ENCODE measurements around the gene TFB1M. TPM values are rescaled to one million over a fixed set of nuclear protein-coding genes. Genes with fewer than 3 reads are reported as not detected.
"Not testable (repeated sequence)": the region's sequence is repeated elsewhere in the genome, so short reads cannot be mapped to it uniquely, and the experiment has no call there.

The TFB1M gene
- polyA plus RNA-seq, 3 donors = 16.0 to 18.8 (median 17.0) TPM

GRCh38 chr6:155245193-155245592 lies 69.1 kb downstream of the TFB1M start:
- no peak for DNase-seq (ENCODE audit: low read depth in 3 of 3, low spot score in 2 of 3)

DNA sequence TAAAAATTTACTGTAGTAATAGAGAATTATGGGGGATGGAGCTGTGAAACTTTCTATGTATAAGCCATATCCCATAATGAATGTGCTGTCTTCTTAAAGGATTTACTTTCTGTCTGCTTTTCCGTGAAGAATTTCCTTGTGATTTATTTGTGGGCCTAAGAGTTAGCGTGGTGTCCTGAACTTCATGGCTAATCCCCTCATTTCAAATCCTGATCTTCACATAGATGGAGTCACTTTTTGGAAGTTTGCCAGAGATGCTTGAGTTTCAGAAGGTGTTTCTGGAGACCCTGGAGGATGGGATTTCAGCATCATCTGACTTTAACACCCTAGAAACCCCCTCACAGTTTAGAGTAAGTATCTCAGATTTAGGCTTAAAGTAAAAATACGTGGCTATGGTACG lies 69.8 kb downstream of the TFB1M start:
- DNase-seq (ENCODE audit: low read depth in 3 of 3, low spot score in 2 of 3) = no peak

DNA sequence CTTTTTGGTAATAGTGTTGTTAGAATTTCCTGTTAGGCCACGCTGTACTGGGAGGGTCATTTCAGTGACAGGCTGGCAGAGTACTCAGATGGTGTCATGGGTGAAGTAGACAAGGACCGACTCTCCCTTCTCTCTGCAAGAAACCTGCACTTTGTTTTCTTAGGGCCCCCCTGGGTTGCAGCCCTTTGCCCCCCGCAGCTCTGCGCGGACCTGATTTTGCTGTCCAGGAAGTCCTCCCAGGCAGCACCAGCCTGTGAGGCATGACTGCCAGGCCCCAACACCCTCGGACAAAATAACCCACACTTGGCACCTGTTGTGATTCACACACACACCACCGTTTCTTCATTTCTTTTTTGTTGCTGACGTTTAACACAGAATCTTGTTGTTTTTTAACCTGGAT lies 72.3 kb downstream of the TFB1M start:
- DNase-seq (ENCODE audit: low read depth in 3 of 3, low spot score in 2 of 3) = no peak

DNA sequence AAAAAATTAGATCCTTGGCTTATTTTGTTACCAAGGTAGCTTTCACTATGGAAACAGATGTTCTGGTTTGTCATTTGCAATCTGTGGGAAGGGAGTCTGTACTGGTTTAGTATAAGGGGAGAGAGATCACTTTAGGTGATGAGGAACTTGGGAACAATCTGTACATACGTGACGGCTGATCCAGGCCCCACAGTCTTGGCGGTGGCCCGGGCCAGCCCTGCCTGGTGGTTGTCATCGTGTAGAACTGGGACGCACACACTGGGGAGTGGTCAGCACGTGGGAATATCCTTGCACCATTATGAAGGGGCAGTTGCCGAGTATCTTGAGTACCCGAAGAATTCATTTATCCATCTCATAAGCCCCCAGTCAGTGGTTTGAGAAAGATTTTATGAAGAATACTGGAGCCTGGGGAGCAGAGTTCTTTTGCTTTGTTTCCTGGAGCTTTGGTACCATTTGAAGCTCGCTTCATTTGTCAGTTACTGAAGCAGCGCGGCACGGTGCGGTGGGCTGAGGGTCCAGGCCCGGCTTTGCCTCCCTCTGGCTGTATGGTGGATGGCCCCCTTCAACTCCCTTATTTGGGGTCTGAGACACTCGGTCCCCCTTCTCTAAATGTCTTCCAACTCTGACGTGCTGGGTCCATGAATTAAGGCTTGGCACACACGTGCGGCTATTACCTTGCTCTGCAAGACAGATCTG lies 73.2 kb downstream of the TFB1M start:
- no peak for DNase-seq (ENCODE audit: low read depth in 3 of 3, low spot score in 2 of 3)

- no peak for DNase-seq (ENCODE audit: low read depth in 3 of 3, low spot score in 2 of 3)
Measured at GRCh38 chr6:155237613-155238012, 76.7 kb downstream of the TFB1M start.

GRCh38 chr6:155235087-155235486 lies 79.2 kb downstream of the TFB1M start:
- DNase-seq (ENCODE audit: low read depth in 3 of 3, low spot score in 2 of 3) = no peak

DNA sequence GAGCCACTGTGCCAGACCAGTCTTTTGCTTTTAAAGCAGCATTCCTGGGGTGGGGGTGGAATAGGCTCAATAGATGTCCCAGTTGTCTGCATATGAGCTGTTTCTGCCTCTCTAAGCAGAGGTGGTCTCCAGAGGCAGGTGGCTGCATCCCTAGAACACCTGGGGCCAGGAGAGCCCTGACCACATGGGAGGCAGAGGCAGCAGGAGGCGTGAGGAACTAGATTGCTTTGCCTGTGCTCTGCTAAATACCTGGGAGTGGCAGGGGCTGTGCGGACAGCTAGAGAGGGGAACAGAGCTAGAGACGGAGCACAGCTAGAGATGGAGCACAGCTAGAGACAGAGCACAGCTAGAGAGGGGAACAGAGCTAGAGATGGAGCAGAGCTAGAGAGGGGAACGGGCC lies 79.6 kb downstream of the TFB1M start:
- DNase-seq (ENCODE audit: low read depth in 3 of 3, low spot score in 2 of 3) = no peak

GRCh38 chr6:155234167-155234566 lies 80.1 kb downstream of the TFB1M start:
- no peak for DNase-seq (ENCODE audit: low read depth in 3 of 3, low spot score in 2 of 3)

DNA sequence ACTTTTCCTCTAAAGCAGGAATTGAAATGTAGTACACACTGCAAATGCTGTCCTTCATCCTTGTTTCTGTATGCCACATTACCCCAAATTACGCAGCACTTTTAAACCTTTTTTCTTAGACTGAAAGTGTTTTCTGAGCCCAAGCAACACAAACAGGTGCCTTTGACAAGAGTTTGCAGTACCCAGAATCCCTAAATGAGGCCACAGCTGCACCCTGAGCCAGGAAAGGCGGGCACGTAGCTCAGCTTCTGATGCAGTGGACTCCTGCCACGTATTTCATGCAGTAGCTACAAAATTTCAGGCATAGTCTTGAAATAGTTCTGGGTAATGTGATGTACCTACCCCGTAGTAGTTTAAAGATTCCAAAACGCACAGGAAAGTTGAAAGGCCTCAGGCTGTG lies 81.4 kb downstream of the TFB1M start:
- DNase-seq (ENCODE audit: low read depth in 3 of 3, low spot score in 2 of 3) = no peak

GRCh38 chr6:155230975-155231374 lies 83.3 kb downstream of the TFB1M start:
- DNase-seq (ENCODE audit: low read depth in 3 of 3, low spot score in 2 of 3) = not testable (repeated sequence)

GRCh38 chr6:155228546-155229166 lies 85.6 kb downstream of the TFB1M start:
- no peak for DNase-seq (ENCODE audit: low read depth in 3 of 3, low spot score in 2 of 3)

DNA sequence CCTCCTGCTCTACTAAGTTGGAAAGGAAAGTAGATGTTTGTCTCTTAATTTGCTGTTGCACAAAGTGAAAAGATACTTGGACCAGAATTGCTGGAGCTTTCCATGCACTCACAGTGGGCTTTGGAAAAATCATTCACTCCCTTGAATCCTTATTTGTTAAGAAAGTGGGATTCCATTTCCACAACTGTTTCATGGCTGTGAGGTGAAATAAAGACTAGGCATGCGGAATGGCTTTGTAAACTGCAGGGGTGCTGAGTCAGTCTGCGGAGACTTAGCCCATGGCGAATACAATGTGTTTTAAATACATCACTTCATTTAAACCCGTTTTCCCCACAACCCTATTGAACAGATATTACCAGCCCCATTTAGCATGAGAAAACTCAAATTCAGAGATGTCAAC lies 87.2 kb downstream of the TFB1M start:
- no peak for DNase-seq (ENCODE audit: low read depth in 3 of 3, low spot score in 2 of 3)

DNA sequence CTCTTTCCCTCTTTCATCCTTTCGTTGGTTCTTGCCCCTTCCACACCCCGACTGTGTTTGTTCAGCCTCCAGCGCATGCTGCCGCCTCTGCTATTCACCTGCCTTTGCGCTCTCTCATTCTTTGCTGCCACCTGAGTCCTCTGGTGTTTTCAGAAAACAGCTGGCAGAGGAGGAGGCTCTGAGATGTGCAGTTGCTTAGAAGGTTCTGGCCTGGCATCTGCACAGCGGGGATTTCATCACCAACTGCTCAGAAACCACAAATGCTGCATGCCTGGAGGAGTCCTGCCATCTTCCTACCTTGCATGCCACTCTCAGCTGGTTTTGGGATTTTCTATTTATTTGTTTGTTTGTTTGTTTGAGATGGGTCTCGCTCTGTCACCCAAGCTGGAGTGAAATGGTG lies 89.7 kb downstream of the TFB1M start:
- no peak for DNase-seq (ENCODE audit: low read depth in 3 of 3, low spot score in 2 of 3)

DNA sequence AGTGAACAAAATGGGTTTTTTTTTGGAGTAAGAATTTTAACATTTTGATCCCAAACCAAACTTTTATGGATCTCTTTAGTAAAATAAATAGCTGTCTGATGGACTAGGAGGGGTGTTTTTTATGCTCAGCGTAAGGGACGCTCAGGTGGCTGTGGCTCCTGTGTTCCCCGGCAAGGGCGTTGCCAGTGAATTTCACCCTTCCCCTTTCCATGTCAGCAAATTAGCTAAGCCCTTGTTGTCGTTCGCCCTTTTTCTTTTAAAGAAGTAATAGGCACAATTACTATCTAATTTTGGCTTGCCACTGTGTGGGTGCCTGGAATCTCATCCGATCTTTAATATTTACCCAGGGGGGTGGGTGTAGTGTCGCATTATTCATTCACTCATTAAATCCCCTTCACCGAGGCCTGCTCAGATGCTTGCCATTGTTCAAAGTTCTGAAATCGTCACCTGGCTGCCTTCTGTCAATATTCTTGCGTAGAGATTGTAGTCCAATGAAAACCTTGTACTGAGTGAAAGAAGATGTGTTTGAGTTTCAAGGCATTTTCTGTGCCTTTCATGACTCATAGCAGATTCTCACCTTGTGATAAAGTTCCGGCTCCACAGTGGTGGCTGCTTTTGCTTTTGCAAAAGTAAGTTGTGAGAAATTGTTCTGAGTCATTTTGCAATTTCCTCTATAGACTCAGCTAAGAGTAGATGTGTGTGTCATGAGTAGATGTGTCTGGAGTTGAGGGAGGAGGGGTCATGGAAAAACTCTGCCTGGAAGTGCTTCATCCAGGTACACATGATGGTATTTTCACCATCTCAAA lies 90.4 kb downstream of the TFB1M start:
- no peak for DNase-seq (ENCODE audit: low read depth in 3 of 3, low spot score in 2 of 3)

DNA sequence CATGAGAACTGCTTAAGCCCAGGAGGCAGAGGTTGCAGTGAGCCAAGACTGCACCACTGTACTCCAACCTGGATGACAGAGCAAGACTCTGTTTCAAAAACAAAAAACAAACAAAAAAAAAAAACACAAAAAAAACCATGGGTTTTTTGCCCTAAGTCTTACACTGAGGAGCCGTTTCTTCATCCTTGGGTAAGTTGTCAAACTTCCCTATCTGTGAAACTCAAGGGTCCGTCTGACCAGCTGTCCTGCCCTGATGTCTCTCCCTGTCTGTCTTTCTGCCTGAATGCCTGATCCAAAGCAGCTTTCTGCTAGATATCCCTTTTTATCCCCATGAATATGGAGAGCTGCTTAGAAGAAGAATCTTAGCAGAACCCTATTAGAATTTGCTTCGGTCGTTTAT lies 91.8 kb downstream of the TFB1M start:
- no peak for DNase-seq (ENCODE audit: low read depth in 3 of 3, low spot score in 2 of 3)

DNA sequence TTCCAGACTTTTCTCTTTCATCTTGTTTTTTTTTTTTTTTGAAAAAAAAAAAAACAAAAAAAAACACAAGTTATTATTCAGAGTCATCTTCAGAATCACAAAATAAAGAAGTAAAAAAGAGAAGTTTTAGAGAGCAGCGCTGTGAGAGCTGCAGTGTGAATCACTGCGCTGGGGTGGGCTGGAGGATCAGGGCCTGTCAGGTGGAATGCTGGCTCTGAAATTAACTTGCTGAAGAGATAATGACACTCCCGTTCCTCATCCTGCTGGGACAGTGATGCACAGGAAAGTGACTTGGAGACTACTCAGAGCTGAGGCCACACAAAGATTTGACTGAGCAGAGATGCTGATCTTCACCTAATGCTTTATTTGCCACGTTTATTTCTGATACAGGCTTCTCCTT lies 93.2 kb downstream of the TFB1M start:
- DNase-seq (ENCODE audit: low read depth in 3 of 3, low spot score in 2 of 3) = no peak

- no peak for DNase-seq (ENCODE audit: low read depth in 3 of 3, low spot score in 2 of 3)
Measured at GRCh38 chr6:155219858-155220301, 94.4 kb downstream of the TFB1M start.

- no peak for DNase-seq (ENCODE audit: low read depth in 3 of 3, low spot score in 2 of 3)
Measured at GRCh38 chr6:155219299-155219698, 95.0 kb downstream of the TFB1M start.

- DNase-seq (ENCODE audit: low read depth in 3 of 3, low spot score in 2 of 3) = not testable (repeated sequence)
Measured at GRCh38 chr6:155218711-155219110, 95.6 kb downstream of the TFB1M start.

DNA sequence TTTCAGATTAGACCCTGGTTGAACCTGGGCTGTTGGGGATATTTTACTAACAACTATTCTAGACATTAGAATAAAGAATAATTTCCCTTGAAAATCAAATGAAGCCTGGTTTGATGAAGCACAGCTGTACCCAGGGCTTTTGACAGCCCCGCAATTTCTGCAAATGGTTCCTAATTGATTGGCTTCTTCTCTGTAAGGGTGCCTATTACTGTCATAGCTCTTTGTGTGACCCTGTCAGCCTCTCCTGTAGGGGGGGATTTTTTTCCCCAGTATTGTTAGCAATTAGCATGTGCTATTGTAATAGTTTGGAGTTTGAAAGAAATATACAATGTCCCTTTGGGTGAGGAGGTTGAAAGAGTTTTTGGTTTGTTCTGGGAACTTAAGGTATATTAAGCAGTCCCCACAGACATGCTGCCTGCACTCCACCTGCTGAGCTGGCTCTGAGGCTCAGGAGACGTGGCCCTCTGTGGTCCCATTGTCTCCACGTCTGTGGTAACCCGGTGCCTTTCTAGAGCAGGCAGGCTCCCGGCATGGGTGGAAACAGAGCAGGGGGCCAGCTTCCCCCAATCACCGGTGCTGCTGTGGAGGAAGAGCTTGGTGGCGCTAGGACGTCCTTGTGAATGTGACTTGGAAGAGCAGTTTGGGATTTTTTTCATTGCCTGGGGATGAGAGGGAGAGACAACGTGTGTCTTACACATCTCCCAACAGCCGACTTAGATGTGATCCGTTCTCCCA lies 97.8 kb downstream of the TFB1M start:
- DNase-seq (ENCODE audit: low read depth in 3 of 3, low spot score in 2 of 3) = no peak

- no peak for DNase-seq (ENCODE audit: low read depth in 3 of 3, low spot score in 2 of 3)
Measured at GRCh38 chr6:155215906-155216305, 98.4 kb downstream of the TFB1M start.

All from right renal cortex interstitium (tissue), 3 donors.